B cell (primary cell): ENCODE data around the gene CRIP3. TPM values are rescaled to one million over a fixed set of nuclear protein-coding genes. Genes with fewer than 3 reads are reported as not detected.
"Not testable (repeated sequence)": the region's sequence is repeated elsewhere in the genome, so short reads cannot be mapped to it uniquely, and the experiment has no call there.

Experiments
- ATAC-seq: fragments of 200-7000 bp; cut with Tn5 transposase; one replicate; pipeline ENCODE4 v1.10.0; 2021; ENCODE audit warnings: low read depth, mild to moderate bottlenecking, moderate number of reproducible peaks, moderate library complexity
- CTCF ChIA-PET: fragments of 350-600 bp; sonication (Branson Sonifier 250); formaldehyde crosslinking; loops from one replicate; lab custom pipeline; 2021; ENCODE audit warnings: antibody characterized with exemption, inconsistent platforms; lab: Charles Lee
- POLR2A ChIA-PET: fragments of 350-600 bp; sonication (Branson Sonifier 250); formaldehyde crosslinking; loops from one replicate; lab custom pipeline; 2021; ENCODE audit warnings: antibody characterized with exemption; lab: Charles Lee
- DNase-seq: peaks from one replicate; pipeline ENCODE4 v3.0.0; 2013
- H2AFZ ChIP-seq: 2 replicates; pipeline ENCODE4 v1.6.1; 2012; ENCODE audit warnings: mild to moderate bottlenecking, low read depth, low read length; ENCODE audit not compliant: insufficient read depth, poor library complexity, severe bottlenecking
- H3K27ac ChIP-seq, 2 donors: 1 replicate in 1 of 2; 2 replicates in 1 of 2; pipeline ENCODE4 v1.5.1; 2012 to 2013; ENCODE audit warnings: low read length in 2 of 2, mild to moderate bottlenecking in 2 of 2, moderate library complexity in 1 of 2
- H3K27me3 ChIP-seq, 4 experiments: fragments of 200-600 bp in 1 of 4; sonication (generic) in 1 of 4; replicated peaks in 1 of 4; 1 replicate in 2 of 4; 2 replicates in 2 of 4; pipeline versions ENCODE4 v1.6.1 to v1.7.0; 2013 to 2016; ENCODE audit warnings: low read length in 3 of 4, mild to moderate bottlenecking in 2 of 4, mixed read lengths in 1 of 4, moderate library complexity in 1 of 4; ENCODE audit not compliant: insufficient read depth in 4 of 4, control insufficient read depth in 3 of 4; ENCODE audit errors: control extremely low read depth in 1 of 4
- H3K36me3 ChIP-seq, 2 experiments: replicated peaks in 1 of 2; 1 replicate in 1 of 2; 2 replicates in 1 of 2; pipeline versions ENCODE4 v1.6.1 to v1.7.1; 2013; ENCODE audit warnings: low read length in 1 of 2; ENCODE audit not compliant: insufficient read depth in 2 of 2, control insufficient read depth in 1 of 2; ENCODE audit errors: control extremely low read depth in 1 of 2, extremely low read depth in 1 of 2
- H3K4me1 ChIP-seq, 2 donors: fragments of 200-600 bp in 1 of 2; sonication (generic) in 1 of 2; 1 replicate in 1 of 2; 2 replicates in 1 of 2; pipeline versions ENCODE4 v1.5.1 to v1.6.1; 2013 to 2017; ENCODE audit warnings: low read length in 2 of 2; ENCODE audit not compliant: control insufficient read depth in 2 of 2, insufficient read depth in 2 of 2
- H3K4me2 ChIP-seq: replicated peaks from 2 replicates; pipeline ENCODE3; 2012; ENCODE audit warnings: mild to moderate bottlenecking, low read depth, low read length; ENCODE audit not compliant: poor library complexity, severe bottlenecking
- H3K4me3 ChIP-seq, 5 experiments: fragments of 200-600 bp in 1 of 5; sonication (generic) in 1 of 5; 1 replicate in 3 of 5; 2 replicates in 2 of 5; pipeline versions ENCODE4 v1.5.1 to v1.7.0; 2011 to 2016; ENCODE audit warnings: low read length in 4 of 5, mild to moderate bottlenecking in 4 of 5, low read depth in 2 of 5, control low read depth in 1 of 5, moderate library complexity in 1 of 5; ENCODE audit not compliant: insufficient read depth in 1 of 5; ENCODE audit errors: control extremely low read depth in 1 of 5, extremely low read depth in 1 of 5
- H3K79me2 ChIP-seq: fragments of 200-600 bp; sonication (generic); one replicate; pipeline ENCODE4 v1.6.0; 2016; ENCODE audit warnings: low read length; ENCODE audit not compliant: control insufficient read depth, insufficient read depth
- H3K9ac ChIP-seq: fragments of 200-600 bp; sonication (generic); 2 replicates; pipeline ENCODE4 v1.6.1; 2017; ENCODE audit warnings: mild to moderate bottlenecking, low read length, moderate library complexity
- H3K9me3 ChIP-seq, 3 donors: one replicate each; pipeline versions ENCODE4 v1.6.1 to v1.7.1; 2013; ENCODE audit warnings: low read length in 2 of 3; ENCODE audit not compliant: control insufficient read depth in 2 of 3, insufficient read depth in 1 of 3; ENCODE audit errors: control extremely low read depth in 1 of 3
- H4K20me1 ChIP-seq: 2 replicates; pipeline ENCODE4 v1.6.0; 2012; ENCODE audit warnings: mild to moderate bottlenecking, low read length; ENCODE audit not compliant: insufficient read depth, control insufficient read depth, poor library complexity, severe bottlenecking
- H3K27ac Mint-ChIP-seq: one replicate; pipeline ENCODE4 v1.8.0; 2021; ENCODE audit warnings: mixed read lengths
- H3K27me3 Mint-ChIP-seq: one replicate; pipeline ENCODE4 v1.8.0; 2021; ENCODE audit warnings: mixed read lengths
- H3K4me1 Mint-ChIP-seq: one replicate; pipeline ENCODE4 v1.8.0; 2021; ENCODE audit warnings: mixed read lengths
- H3K4me3 Mint-ChIP-seq: one replicate; pipeline ENCODE4 v1.8.0; 2021; ENCODE audit warnings: mixed read lengths
- H3K9me3 Mint-ChIP-seq: one replicate; pipeline ENCODE4 v1.8.0; 2022; ENCODE audit warnings: mixed read lengths; ENCODE audit not compliant: insufficient read depth
- CTCF ChIP-seq: fragments of 200-600 bp; IDR thresholded peaks from one replicate; pipeline ENCODE4 v1.8.0; 2022; ENCODE audit warnings: antibody characterized with exemption, mild to moderate bottlenecking
- EZH2 ChIP-seq: IDR thresholded peaks from 2 replicates; pipeline ENCODE4 v1.6.1; 2012; ENCODE audit warnings: borderline replicate concordance, low read depth, mild to moderate bottlenecking, moderate library complexity, low read length; ENCODE audit not compliant: insufficient read depth, poor library complexity, severe bottlenecking
- WGBS: methylation state at CpG from one replicate; pipeline ENCODE4 v1.1.5; 2013; ENCODE audit warnings: missing lambda C conversion rate; ENCODE audit not compliant: insufficient coverage; 5-methylcytosine and 5-hydroxymethylcytosine counted together
- intact Hi-C: fragments of 100-400 bp; cut with micrococcal nuclease; formaldehyde crosslinking; loops from one replicate; pipeline ENCODE4 v1.10.0; 2022
- polyA plus RNA-seq: library from polyadenylated mRNA; depleted of rRNA; stranded (reverse); fragments of >200 nt; gene quantifications from 2 replicates; pipeline ENCODE4 v1.2.3, GENCODE V29; 2012
- total RNA-seq, 2 donors: library from RNA; stranded (reverse); fragments of 120-200 nt in 1 of 2; gene quantifications; 1 replicate in 1 of 2; 2 replicates in 1 of 2; pipeline versions ENCODE4 v1.2.3 to v1.2.4, GENCODE V29; 2013 to 2022

The CRIP3 gene
- total and polyA plus RNA-seq, 2 donors (not counting 1 experiment from before 2014, with no cell fraction given): 25.8 to 64.6 TPM

GRCh38 chr6:43355862-43356590 lies 47.4 kb upstream of the CRIP3 start:
- ChIA-PET POLR2A (no interaction called here), CTCF (interaction anchor here (0.6 to 2.8 kb wide), 13 partner anchors 8 to 182 kb away, joined by 3 to 25 read pairs (median 4); partner anchors contain the start of gene CRIP3)
- Histone ChIP-seq H3K4me3 (no peak overlapping the region), H2AFZ (no peak overlapping the region), H3K9me3 (no peaks in the 10 kb centered on the region), H3K27ac (peak overlapping the region in 1 of 2 donors; percentile 46), H3K79me2 (peaks cover 84% of the 10 kb centered on the region), H3K9ac (no peak overlapping the region), H4K20me1 (peaks cover 83% of the 10 kb centered on the region), H3K4me2 (no peak overlapping the region), H3K27me3 (no peaks in the 10 kb centered on the region), H3K36me3 (peaks cover 19 to 92% of the 10 kb centered on the region in 2 experiments), H3K4me1 (peaks cover 0 to 4% of the 10 kb centered on the region in 2 donors)
- H3K27me3 Mint-ChIP-seq: no peaks in the 10 kb centered on the region
- TF ChIP-seq CTCF (no peak), EZH2 (no peak)
- H3K4me3 Mint-ChIP-seq: no peak overlapping the region
- H3K4me1 Mint-ChIP-seq: peaks cover 25% of the 10 kb centered on the region
- intact Hi-C loops: loop anchor here (1.0 kb wide), 1 partner anchor 93 kb away; no protein-coding TSS in a partner anchor
- WGBS: 100% methylated on average over 1 of the region's 2 CpGs
- peak; percentile 49 for ATAC-seq
- peak overlapping the region; percentile 20 for H3K27ac Mint-ChIP-seq
- DNase-seq: no peak
- H3K9me3 Mint-ChIP-seq: no peaks in the 10 kb centered on the region

- Histone ChIP-seq H4K20me1 (peaks cover 83% of the 10 kb centered on the region), H3K79me2 (peaks cover 90% of the 10 kb centered on the region), H3K36me3 (peaks cover 18 to 86% of the 10 kb centered on the region in 2 experiments)
- H3K27me3 ChIP-seq, H2AFZ ChIP-seq, H3K4me2 ChIP-seq, DNase-seq, H3K4me1 ChIP-seq, H3K9ac ChIP-seq, H3K27me3 Mint-ChIP-seq, H3K4me3 ChIP-seq, H3K4me3 Mint-ChIP-seq, H3K27ac Mint-ChIP-seq, intact Hi-C loops, H3K27ac ChIP-seq, H3K9me3 ChIP-seq, H3K9me3 Mint-ChIP-seq, ATAC-seq: not testable (repeated sequence)
- ChIA-PET POLR2A (interaction anchor here (0.5 kb wide), 1 partner anchor 127 kb away, joined by 5 read pairs; no protein-coding TSS in a partner anchor), CTCF (interaction anchor here (0.7 kb wide), 1 partner anchor 18 kb away, joined by 4 read pairs; no protein-coding TSS in a partner anchor)
- H3K4me1 Mint-ChIP-seq: peaks cover 14% of the 10 kb centered on the region
- WGBS: 100% methylated on average over 3 of the region's 5 CpGs
These were observed 43.3 kb upstream of the CRIP3 start for GRCh38 chr6:43351951-43352350.
